Non-pigmented ciliary epithelial cell (primary cell): ENCODE measurements around the gene XYLT2.
A peak's percentile ranks its signal among the peaks of the same experiment; 100 is the strongest.
"Not testable (repeated sequence)": the region's sequence is repeated elsewhere in the genome, so short reads cannot be mapped to it uniquely, and the experiment has no call there.

Source experiments
- DNase-seq: peaks from one replicate; pipeline ENCODE4 v3.0.0-alpha.2; 2010; ENCODE audit warnings: low read depth

Gene XYLT2

GRCh38 chr17:50389534-50389933 lies 43.6 kb downstream of the XYLT2 start:
- no peak for DNase-seq

DNA sequence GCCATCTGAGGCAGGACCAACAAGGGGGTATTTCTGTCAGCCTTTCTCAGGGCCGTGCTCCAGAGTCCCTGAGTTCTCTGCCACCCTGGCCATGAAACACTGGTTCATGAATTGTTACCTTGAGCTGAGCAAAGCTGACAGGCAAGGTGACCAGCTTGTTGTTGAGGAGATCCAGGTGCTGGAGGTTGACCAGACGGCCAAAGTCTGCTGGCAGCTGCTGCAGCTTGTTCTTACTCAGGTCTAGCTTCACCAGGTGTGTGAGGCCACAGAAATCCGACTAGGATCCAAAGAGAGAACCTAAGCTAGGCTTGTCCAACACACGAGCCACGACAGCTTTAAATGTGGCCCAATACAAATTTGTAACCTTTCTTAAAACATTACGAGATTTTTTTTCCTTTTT lies 46.7 kb downstream of the XYLT2 start:
- no peak for DNase-seq

- DNase-seq: no peak
Measured at GRCh38 chr17:50393700-50394099, 47.8 kb downstream of the XYLT2 start.

GRCh38 chr17:50394711-50395110 lies 48.8 kb downstream of the XYLT2 start:
- DNase-seq: no peak

- DNase-seq: no peak
Measured at GRCh38 chr17:50396261-50397110, 50.6 kb downstream of the XYLT2 start.

DNA sequence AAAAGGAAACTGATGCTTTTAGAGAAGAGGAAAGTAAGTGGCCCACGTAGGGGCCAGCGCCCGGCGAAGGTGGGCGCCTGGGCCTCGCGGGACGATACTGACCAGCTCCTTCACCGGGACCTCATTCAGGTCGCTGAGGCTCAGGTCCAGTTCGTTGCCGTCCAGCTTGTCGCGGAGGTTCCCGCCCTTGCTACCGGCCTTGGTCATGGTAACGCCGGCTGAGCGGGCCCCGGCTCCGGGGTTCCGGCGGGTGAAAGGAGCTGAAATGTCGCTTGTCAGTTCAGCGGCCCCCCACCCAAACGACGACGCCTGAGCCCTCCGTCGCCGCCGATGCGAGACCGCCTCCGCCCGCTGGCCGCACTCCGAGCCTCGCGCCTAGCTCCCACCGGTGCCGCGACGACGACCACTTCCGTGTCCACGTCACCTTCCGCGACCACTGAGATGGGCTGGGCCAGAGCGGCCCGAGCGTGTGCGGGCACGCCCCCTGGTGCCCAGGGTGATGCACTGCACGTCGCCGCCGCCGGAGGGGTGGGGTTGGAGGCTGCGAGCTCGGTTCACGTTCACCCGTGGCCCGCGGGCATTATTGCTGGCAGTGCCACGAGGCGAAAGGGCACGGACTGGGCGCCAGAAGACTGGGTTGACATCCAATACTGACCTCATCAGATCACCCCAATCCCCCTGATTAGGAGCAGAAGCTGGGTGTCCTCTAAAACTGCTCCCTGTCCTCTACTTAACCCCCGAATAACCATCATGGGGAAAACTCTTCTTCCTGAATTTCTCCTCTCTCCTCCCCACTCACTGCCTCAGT lies 51.4 kb downstream of the XYLT2 start, which contains the start of gene LRRC59:
TSS of gene LRRC59 (minus strand) at position 413 of the 808 bp plus-strand sequence. CDS start at position 207, 206 bp downstream.
- peak; percentile 35 for DNase-seq

GRCh38 chr17:50397919-50398285 lies 52.0 kb downstream of the XYLT2 start:
- DNase-seq: no peak

DNA sequence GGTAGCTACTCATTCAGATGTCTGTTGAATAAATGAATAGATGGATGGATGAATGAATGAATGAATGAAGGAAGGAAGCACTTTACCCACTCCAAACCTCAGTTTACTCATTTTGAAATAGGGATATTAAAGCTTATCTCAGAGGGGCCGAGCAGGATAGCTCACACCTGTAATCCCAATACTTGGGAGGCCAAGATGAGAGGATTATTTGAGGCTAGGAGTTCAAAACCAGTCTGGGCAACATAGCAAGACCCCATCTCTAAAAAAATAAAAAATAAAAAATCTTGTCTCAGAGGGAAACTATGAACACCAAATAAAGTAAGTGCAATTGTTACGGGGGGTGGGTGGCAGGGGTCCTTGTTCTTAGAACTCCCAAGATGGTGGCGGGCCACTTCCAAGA lies 52.7 kb downstream of the XYLT2 start:
- DNase-seq: not testable (repeated sequence)

GRCh38 chr17:50399591-50399990 lies 53.7 kb downstream of the XYLT2 start:
- DNase-seq: not testable (repeated sequence)

DNA sequence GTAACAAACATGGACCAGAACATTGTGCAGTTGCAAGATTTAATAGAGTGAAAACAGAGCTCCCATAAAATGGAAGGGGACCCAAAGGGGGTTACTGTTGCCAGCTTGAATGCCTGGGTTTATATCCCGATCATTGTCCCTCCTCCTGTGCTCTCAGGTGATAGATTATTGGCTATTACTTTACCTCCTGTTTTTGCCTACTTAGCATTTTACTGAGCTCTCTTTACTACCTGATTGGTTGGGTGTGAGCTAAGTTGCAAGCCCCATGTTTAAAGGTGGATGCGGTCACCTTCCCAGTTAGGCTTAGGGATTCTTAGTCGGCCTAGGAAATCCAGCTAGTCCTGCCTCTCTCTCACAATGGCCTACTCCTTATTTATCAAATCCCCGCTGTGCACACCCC lies 59.4 kb downstream of the XYLT2 start:
- DNase-seq: not testable (repeated sequence)

- DNase-seq: no peak
Measured at GRCh38 chr17:50406578-50406977, 60.7 kb downstream of the XYLT2 start.

DNA sequence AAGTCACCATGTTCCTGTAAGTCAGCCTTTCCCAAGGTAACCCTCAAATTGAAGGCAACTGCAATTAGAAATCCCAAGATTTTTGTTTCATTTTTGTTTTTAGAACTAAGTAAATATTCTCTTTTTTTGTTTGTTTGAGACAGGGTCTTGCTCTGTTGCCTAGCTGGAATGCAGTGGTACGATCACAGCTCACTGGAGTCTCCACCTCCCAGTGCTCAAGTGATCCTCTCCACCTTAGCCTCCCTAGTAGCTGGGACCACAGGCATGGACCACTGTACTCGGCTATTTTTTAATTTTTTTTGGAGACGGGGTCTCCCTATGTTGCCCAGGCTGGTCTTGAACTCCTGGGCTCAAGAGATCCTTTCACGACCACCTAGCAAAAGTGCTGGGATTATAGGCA lies 62.0 kb downstream of the XYLT2 start:
- DNase-seq: no peak
